Measurements from ENCODE around the gene AGRP.
A peak's percentile ranks its signal among the peaks of the same experiment; 100 is the strongest.

The AGRP gene

DNA sequence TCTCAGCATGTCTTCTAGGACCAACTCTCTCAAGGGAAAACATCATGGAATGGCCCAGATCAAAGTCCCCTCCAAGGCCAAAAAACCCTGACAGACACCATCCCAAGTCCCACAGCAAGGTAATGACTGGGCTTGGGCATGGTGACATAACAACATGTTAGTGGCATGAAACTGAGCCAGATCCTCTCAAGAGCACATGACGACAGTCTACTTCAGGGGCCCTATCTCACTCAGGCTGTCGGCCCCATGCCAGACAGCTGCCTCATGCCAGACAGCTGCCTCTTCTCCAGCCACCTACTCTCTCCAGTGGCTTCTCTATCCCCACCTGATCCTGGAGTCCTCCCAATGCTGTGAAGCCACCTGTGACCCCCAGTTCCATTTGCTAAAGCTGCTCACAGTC lies 34.0 kb downstream of the AGRP start:
- H3K9ac ChIP-seq (ENCODE audit: low read depth, low read length), result no peak overlapping the region
- H3K27me3 ChIP-seq (ENCODE audit: insufficient read depth, low read length, poor library complexity), result no peaks in the 10 kb centered on the region
- H3K9me3 ChIP-seq (ENCODE audit: insufficient read depth, low read length, severe bottlenecking), result no peaks in the 10 kb centered on the region
- no peak overlapping the region for H2AFZ ChIP-seq (ENCODE audit: low read depth, low read length)
- no peak for DNase-seq
- no peak overlapping the region for H3K4me2 ChIP-seq (ENCODE audit: insufficient read depth, low read length)
- H3K79me2 ChIP-seq (ENCODE audit: insufficient read depth, low read length), result no peaks in the 10 kb centered on the region
- peaks cover 36% of the 10 kb centered on the region for H3K36me3 ChIP-seq (ENCODE audit: insufficient read depth, low read length)
- H3K4me1 ChIP-seq (ENCODE audit: insufficient read depth, low read length), result no peaks in the 10 kb centered on the region
- H3K4me3 ChIP-seq (ENCODE audit: low read depth in 1 of 2, low read length in 2 of 2), result no peak overlapping the region
- no peak for ATAC-seq (ENCODE audit: insufficient read depth, low read depth)
- TF ChIP-seq, protein P1, sequence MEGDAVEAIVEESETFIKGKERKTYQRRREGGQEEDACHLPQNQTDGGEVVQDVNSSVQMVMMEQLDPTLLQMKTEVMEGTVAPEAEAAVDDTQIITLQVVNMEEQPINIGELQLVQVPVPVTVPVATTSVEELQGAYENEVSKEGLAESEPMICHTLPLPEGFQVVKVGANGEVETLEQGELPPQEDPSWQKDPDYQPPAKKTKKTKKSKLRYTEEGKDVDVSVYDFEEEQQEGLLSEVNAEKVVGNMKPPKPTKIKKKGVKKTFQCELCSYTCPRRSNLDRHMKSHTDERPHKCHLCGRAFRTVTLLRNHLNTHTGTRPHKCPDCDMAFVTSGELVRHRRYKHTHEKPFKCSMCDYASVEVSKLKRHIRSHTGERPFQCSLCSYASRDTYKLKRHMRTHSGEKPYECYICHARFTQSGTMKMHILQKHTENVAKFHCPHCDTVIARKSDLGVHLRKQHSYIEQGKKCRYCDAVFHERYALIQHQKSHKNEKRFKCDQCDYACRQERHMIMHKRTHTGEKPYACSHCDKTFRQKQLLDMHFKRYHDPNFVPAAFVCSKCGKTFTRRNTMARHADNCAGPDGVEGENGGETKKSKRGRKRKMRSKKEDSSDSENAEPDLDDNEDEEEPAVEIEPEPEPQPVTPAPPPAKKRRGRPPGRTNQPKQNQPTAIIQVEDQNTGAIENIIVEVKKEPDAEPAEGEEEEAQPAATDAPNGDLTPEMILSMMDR (IDR thresholded peaks at IDR 0.05; ENCODE audit: borderline replicate concordance, extremely low read depth, low read length, poor library complexity, severe bottlenecking), result no peak
- no peak for TF ChIP-seq EZH2 (IDR thresholded peaks at IDR 0.05; ENCODE audit: borderline replicate concordance, low read depth, low read length, severe bottlenecking)
- peaks cover 24% of the 10 kb centered on the region for H4K20me1 ChIP-seq (ENCODE audit: insufficient read depth, low read length)
- H3K27ac ChIP-seq (ENCODE audit: low read length), result no peak overlapping the region

DNA sequence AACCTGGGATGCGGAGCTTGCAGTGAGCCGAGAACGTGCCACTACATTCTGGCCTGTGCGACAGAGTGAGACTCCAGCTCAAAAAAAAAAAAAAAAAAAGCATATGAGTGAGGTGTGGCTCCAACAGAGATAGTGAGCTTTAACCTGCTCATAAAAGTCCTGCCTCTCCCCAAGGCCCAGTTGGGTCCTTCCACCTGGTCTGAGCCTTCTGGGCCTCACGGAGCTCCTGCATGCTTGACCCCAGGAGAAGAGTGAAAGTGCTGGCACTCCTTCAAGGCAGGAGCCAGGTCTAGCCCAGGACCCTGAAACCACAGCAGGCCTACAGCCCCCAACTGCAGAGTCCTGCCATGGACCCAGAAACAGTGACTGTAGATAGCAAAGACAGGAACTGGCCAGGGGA lies 34.8 kb downstream of the AGRP start:
- DNase-seq (no peak), ATAC-seq (ENCODE audit: insufficient read depth, low read depth) (no peak)
- no peaks in the 10 kb centered on the region for H3K9me3 ChIP-seq (ENCODE audit: insufficient read depth, low read length, severe bottlenecking)
- no peak overlapping the region for H3K27ac ChIP-seq (ENCODE audit: low read length)
- H3K27me3 ChIP-seq (ENCODE audit: insufficient read depth, low read length, poor library complexity), result no peaks in the 10 kb centered on the region
- H3K36me3 ChIP-seq (ENCODE audit: insufficient read depth, low read length), result peaks cover 36% of the 10 kb centered on the region
- H3K4me2 ChIP-seq (ENCODE audit: insufficient read depth, low read length), result no peak overlapping the region
- TF ChIP-seq, protein P1 (IDR thresholded peaks at IDR 0.05; ENCODE audit: borderline replicate concordance, extremely low read depth, low read length, poor library complexity, severe bottlenecking), result no peak
- TF ChIP-seq EZH2 (IDR thresholded peaks at IDR 0.05; ENCODE audit: borderline replicate concordance, low read depth, low read length, severe bottlenecking), result no peak
- no peaks in the 10 kb centered on the region for H3K79me2 ChIP-seq (ENCODE audit: insufficient read depth, low read length)
- no peak overlapping the region for H3K4me3 ChIP-seq (ENCODE audit: low read depth in 1 of 2, low read length in 2 of 2)
- no peak overlapping the region for H3K9ac ChIP-seq (ENCODE audit: low read depth, low read length)
- no peak overlapping the region for H2AFZ ChIP-seq (ENCODE audit: low read depth, low read length)
- H4K20me1 ChIP-seq (ENCODE audit: insufficient read depth, low read length), result peaks cover 26% of the 10 kb centered on the region
- no peaks in the 10 kb centered on the region for H3K4me1 ChIP-seq (ENCODE audit: insufficient read depth, low read length)

DNA sequence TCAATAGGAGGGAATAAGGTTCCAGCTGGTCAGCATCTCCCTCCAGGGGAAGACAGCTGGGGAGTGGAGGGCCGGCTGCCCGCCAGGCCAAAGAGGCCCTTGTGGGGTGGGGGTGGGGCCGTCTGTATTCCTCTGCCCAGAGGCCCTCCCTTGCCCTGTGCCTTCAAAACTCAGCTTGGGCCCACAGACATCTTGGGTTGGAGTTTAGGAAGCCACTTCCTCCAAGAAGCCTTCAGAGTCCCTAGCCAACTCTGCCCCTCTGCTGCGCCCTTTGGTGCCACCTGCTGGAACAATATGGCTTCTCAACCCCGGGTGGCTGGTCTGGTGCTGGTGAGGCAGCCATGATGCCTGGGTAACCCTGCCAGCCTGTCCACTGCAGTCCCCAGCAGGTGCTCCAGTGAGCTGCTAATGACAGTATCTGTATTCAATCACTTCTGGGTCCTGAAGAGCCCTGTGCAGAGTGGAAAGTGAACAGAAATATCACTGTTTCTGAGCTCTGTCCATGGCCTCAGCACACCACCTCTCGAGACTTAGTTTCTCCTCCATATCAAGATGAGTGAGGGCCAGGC lies 35.8 kb downstream of the AGRP start:
- Histone ChIP-seq H3K9me3 (ENCODE audit: insufficient read depth, low read length, severe bottlenecking) (no peaks in the 10 kb centered on the region), H2AFZ (ENCODE audit: low read depth, low read length) (no peak overlapping the region), H3K4me3 (ENCODE audit: low read depth in 1 of 2, low read length in 2 of 2) (no peak overlapping the region), H4K20me1 (ENCODE audit: insufficient read depth, low read length) (peaks cover 26% of the 10 kb centered on the region), H3K4me2 (ENCODE audit: insufficient read depth, low read length) (no peak overlapping the region), H3K36me3 (ENCODE audit: insufficient read depth, low read length) (peaks cover 34% of the 10 kb centered on the region), H3K4me1 (ENCODE audit: insufficient read depth, low read length) (no peaks in the 10 kb centered on the region), H3K79me2 (ENCODE audit: insufficient read depth, low read length) (no peaks in the 10 kb centered on the region), H3K27me3 (ENCODE audit: insufficient read depth, low read length, poor library complexity) (no peaks in the 10 kb centered on the region), H3K27ac (ENCODE audit: low read length) (peak overlapping the region; percentile 40; the same call in 1 of the 2 replicates), H3K9ac (ENCODE audit: low read depth, low read length) (no peak overlapping the region)
- peak; percentile 82 for DNase-seq
- TF ChIP-seq EZH2 (IDR thresholded peaks at IDR 0.05; ENCODE audit: borderline replicate concordance, low read depth, low read length, severe bottlenecking), result no peak
- TF ChIP-seq, protein P1 (IDR thresholded peaks at IDR 0.05; ENCODE audit: borderline replicate concordance, extremely low read depth, low read length, poor library complexity, severe bottlenecking), result peak; percentile 84
- peak; percentile 96 for ATAC-seq (ENCODE audit: insufficient read depth, low read depth)
